GM18526 (cell line): ENCODE measurements around the gene PHC1.
"Not testable (repeated sequence)": the region's sequence is repeated elsewhere in the genome, so short reads cannot be mapped to it uniquely, and the experiment has no call there.

Source experiments
- POLR2A ChIP-seq: IDR thresholded peaks from 3 replicates; pipeline ENCODE4 v1.6.1; 2011; ENCODE audit not compliant: insufficient read length; ENCODE audit errors: extremely low read depth

Gene PHC1

GRCh38 chr12:8914033-8914715, at the start of gene PHC1:
Gene PHC1 (plus strand): TSS chr12:8914509. CDS start chr12:8917678, 3,169 bp downstream.
- not testable (repeated sequence) for TF ChIP-seq POLR2A

DNA sequence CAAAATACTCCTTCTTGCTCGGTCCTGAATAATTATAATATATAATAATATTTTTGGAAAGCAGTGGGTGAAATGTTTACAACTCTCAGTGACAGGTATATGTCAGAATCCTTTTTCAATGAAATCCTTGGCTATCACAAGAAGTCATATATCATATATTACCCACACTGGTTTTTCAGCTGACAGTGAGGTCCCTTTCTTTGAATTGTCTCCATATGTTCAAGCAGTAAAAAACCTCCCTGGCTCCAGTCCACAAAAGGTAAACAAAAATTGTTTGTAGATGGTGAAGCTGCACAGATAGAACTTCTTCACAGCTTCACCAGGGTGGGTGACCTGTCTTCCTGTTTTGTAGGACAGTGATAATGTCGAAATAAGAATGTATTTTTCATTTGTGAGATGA, 47.9 kb upstream of the PHC1 start:
- no peak for TF ChIP-seq POLR2A

DNA sequence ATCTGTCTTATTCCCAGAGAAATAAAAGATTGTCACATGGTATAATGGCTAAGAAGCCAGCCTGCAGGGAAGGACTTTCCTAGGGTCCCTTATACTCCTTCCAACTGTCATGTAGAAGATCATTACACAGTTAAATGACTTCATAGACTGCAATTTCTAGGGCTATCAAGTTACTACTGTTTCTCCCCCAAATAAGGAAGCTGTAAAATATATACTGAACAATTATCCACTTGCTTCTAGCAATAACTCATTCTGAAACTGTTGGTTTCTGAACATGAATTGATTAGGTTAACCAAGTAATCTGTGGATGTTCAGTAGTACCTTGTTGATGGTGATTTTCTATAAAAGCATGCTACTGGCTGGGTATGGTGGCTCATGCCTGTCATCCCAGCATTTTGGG, 47.3 kb upstream of the PHC1 start:
- TF ChIP-seq POLR2A: no peak

DNA sequence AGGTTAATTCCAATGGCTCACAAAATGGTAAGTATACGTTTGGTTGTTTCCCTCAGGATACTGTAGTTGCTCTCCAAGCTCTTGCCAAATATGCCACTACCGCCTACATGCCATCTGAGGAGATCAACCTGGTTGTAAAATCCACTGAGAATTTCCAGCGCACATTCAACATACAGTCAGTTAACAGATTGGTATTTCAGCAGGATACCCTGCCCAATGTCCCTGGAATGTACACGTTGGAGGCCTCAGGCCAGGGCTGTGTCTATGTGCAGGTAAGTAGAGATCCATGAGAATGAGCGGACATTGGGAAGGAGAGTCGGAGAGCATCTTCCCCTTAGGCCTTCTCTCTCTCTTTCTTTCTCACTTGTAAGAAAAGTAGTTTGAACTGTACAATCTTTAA, 46.5 kb upstream of the PHC1 start:
- TF ChIP-seq POLR2A: no peak

- TF ChIP-seq POLR2A: no peak
These were observed 43.7 kb upstream of the PHC1 start for GRCh38 chr12:8870586-8870985.

GRCh38 chr12:8871068-8871467, 43.2 kb upstream of the PHC1 start:
- no peak for TF ChIP-seq POLR2A

GRCh38 chr12:8876887-8877286, 37.4 kb upstream of the PHC1 start:
- TF ChIP-seq POLR2A: no peak

DNA sequence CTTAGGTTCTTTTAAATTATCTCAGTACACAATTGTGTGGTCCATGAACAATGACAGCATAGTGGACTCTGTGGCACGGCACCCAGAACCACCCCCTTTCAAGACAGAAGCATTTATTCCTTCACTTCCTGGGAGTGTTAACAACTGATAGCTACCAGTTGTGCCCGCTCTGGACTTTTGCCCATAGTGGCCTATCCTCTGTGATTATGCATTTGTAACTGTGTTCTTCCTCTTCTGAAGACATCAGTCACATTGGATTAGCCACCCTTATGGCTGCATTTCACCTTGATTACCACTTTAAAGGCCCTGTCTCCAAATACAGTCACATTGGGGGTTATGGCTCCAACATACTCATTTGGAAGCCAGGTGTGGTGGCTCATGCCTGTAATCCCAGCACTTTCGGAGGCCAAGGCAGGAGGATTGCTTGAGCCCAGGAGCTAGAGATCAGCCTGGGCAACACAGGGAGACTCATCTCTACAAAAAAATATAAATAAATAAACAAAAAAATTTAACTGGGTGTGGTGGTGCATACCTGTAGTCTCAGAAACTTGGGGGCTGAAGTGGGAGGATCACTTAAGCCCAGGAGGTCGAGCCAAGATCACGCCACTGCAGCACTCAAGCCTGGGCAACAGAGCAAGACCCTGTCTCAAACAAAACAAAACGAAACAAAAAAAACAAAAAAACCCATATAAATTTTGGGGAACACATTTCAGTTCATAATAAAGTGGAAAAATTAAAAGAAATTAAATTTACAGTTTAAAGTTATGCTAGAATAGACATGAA, 27.6 kb upstream of the PHC1 start:
- TF ChIP-seq POLR2A: no peak

- TF ChIP-seq POLR2A: no peak
These were observed 27.0 kb upstream of the PHC1 start for GRCh38 chr12:8887285-8887715.

- TF ChIP-seq POLR2A: no peak
These were observed 23.8 kb upstream of the PHC1 start for GRCh38 chr12:8890313-8891085.

DNA sequence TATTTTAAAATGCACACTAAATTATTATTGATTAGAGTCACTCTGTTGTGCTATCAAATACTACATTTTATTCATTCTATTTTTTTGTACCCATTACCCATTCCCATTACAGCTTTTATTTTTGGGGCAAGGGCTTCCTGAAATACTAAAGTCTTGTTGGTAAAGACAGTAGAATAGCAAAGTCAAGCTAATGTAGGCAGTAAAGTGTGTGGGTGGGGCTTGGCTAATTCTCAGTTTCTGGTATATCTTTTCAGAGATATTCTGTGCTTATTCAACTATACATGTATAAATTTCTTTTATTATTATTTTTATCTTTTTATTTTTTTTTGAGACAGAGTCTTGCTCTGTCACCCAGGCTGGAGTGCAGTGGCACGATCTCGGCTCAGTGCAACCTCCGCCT, 22.3 kb upstream of the PHC1 start:
- TF ChIP-seq POLR2A: no peak

DNA sequence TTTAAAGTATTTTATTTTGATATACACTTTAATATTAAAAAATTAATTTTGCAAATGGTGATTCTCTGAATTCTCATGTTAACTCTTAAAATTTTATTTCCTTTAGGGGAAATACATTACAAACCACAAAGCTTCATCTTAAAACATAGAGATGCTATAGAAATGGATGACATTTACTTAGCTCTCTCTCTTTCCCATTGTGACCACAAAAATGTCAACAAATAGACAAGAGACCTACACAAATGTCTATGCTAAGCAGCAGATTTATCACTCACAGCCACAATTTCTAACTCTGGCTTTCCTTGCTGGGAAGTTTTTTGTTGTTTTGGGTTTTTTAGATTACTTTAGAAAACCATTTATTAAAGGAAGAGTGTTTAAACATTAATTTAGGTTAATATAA, 19.9 kb upstream of the PHC1 start:
- TF ChIP-seq POLR2A: no peak

- no peak for TF ChIP-seq POLR2A
These were observed 19.3 kb upstream of the PHC1 start for GRCh38 chr12:8894986-8895385.

GRCh38 chr12:8897081-8897480, 17.2 kb upstream of the PHC1 start:
- no peak for TF ChIP-seq POLR2A

DNA sequence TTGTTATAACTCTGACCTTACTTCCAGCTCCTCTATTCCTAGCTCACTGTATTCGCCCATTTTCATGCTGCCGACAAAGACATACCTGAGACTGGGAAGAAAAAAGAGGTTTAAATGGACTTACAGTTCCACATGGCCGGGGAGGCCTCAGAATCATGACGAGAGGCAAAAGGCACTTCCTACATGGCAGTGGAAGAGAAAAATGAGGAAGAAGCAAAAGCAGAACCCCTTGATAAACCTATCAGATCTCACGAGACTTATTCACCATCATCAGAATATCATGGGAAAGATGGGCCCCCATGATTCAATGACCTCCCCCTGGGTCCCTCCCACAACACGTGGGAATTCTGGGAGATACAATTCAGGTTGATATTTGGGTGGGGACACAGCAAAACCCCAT, 14.5 kb upstream of the PHC1 start:
- no peak for TF ChIP-seq POLR2A

DNA sequence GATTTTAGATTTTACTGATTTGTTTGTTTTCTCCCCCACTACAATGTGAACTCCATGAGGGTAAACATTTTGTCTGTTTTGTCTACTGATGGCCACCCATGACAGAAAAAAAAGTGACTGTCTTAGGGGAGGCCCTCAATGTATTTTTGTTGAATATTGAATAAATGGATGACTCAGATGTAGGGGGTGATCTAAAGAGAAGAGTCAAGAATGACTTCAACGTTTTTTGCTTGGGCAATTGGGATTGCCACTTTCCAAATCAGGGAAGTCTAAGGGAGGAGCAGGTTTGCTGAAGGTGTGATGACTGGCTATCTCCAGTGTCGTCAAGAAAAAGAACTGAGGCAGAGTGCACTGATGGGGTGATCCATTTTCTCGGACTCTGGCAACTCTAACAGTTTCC, 10.7 kb upstream of the PHC1 start:
- no peak for TF ChIP-seq POLR2A
